Measurements from ENCODE around the gene ZNF511. TPM values are rescaled to one million over a fixed set of nuclear protein-coding genes. Genes with fewer than 3 reads are reported as not detected.

ZNF511 gene
- polyA plus RNA-seq, 1 donor from 2014 or later = 17.6 TPM

- H3K27ac ChIP-seq (ENCODE audit: low read length) = no peak overlapping the region
- no peaks in the 10 kb centered on the region for H3K9me3 ChIP-seq (ENCODE audit: low read length)
- no peaks in the 10 kb centered on the region for H3F3A ChIP-seq (ENCODE audit: insufficient read depth, low read length, poor library complexity, severe bottlenecking)
- no peaks in the 10 kb centered on the region for H3K79me2 ChIP-seq (replicated peaks; ENCODE audit: insufficient read depth, low read length)
- no peak overlapping the region for H2AFZ ChIP-seq (ENCODE audit: low read depth, low read length)
- no peaks in the 10 kb centered on the region for H3K36me3 ChIP-seq (ENCODE audit: insufficient read depth, low read length)
- no peak for TF ChIP-seq REST (IDR thresholded peaks at IDR 0.05; ENCODE audit: borderline replicate concordance)
- TF ChIP-seq POLR2AphosphoS5 (IDR thresholded peaks at IDR 0.05) = no peak
- TF ChIP-seq EZH2 (IDR thresholded peaks at IDR 0.05; ENCODE audit: borderline replicate concordance, insufficient read depth, low read length, poor library complexity, severe bottlenecking) = no peak
- TF ChIP-seq MXI1 (conservative IDR thresholded peaks at IDR 0.05; ENCODE audit: poor library complexity, severe bottlenecking) = no peak
- no peak for TF ChIP-seq SMC3 (conservative IDR thresholded peaks at IDR 0.05; ENCODE audit: poor library complexity)
- TF ChIP-seq EP300 (conservative IDR thresholded peaks at IDR 0.05; ENCODE audit: poor library complexity, severe bottlenecking) = no peak
- no peak for TF ChIP-seq RAD21 (conservative IDR thresholded peaks at IDR 0.05)
- TF ChIP-seq, protein P1, sequence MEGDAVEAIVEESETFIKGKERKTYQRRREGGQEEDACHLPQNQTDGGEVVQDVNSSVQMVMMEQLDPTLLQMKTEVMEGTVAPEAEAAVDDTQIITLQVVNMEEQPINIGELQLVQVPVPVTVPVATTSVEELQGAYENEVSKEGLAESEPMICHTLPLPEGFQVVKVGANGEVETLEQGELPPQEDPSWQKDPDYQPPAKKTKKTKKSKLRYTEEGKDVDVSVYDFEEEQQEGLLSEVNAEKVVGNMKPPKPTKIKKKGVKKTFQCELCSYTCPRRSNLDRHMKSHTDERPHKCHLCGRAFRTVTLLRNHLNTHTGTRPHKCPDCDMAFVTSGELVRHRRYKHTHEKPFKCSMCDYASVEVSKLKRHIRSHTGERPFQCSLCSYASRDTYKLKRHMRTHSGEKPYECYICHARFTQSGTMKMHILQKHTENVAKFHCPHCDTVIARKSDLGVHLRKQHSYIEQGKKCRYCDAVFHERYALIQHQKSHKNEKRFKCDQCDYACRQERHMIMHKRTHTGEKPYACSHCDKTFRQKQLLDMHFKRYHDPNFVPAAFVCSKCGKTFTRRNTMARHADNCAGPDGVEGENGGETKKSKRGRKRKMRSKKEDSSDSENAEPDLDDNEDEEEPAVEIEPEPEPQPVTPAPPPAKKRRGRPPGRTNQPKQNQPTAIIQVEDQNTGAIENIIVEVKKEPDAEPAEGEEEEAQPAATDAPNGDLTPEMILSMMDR (IDR thresholded peaks at IDR 0.05; ENCODE audit: poor library complexity, severe bottlenecking) = no peak
- no peak overlapping the region for H3K4me3 ChIP-seq (ENCODE audit: low read length)
- H3K4me2 ChIP-seq (ENCODE audit: low read length) = no peak overlapping the region
- H3K27me3 ChIP-seq (ENCODE audit: insufficient read depth, low read depth, low read length) = peaks cover 10% of the 10 kb centered on the region
- no peaks in the 10 kb centered on the region for H3K9me2 ChIP-seq (ENCODE audit: insufficient read depth, low read length)
- H3K9ac ChIP-seq (ENCODE audit: low read length) = no peak overlapping the region
- H4K20me1 ChIP-seq (ENCODE audit: insufficient read depth) = no peaks in the 10 kb centered on the region
Observed at GRCh38 chr10:133278577-133279265, 30.0 kb upstream of the ZNF511 start.

DNA sequence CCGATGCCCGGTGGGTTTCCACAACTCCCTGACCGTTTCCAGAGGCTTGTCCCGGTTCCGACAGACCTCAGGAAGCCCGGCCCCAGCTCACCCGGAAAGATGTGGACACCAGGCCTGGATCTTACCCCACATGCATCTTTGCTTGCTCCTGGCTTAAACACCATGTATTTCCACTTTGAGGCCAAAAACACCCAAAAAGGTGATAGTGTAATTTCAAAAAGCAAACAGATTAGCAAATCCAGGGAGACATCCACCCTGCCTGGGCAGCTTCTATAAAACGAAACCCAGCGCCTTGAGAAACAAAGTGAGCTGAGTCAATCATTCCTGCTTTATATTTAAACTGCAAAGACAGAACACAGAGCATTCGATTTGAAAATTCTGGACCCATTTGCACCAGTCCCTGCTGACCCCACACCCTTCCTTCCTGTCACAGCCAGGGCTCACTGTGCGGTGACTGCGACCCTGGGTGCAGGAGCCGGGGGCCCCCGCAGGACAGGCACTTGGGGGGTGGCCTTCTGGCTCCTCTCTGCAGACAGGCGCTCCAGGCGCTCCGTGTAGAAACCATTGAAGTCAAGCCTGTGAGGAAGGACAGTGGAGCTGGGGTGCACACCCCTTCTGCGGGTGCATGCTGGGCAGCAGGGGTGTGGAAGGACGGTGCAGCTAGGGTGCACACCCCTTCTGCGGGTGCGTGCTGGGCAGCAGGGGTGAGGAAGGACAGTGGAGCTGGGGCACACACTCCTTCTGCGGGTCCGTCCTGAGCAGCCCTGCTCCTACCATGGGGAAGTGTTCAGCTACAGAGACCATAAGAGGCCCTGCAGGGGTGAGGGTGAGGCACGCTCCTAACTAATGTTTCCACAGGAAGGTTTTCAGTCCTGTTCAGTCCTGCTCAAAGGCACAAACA, 29.1 kb upstream of the ZNF511 start:
- Histone ChIP-seq H2AFZ (ENCODE audit: low read depth, low read length) (no peak overlapping the region), H3K9me3 (ENCODE audit: low read length) (no peaks in the 10 kb centered on the region), H3K27ac (ENCODE audit: low read length) (no peak overlapping the region), H3K27me3 (ENCODE audit: insufficient read depth, low read depth, low read length) (peaks cover 10% of the 10 kb centered on the region), H3K4me2 (ENCODE audit: low read length) (no peak overlapping the region), H3K4me3 (ENCODE audit: low read length) (no peak overlapping the region), H3K79me2 (replicated peaks; ENCODE audit: insufficient read depth, low read length) (no peaks in the 10 kb centered on the region), H3K36me3 (ENCODE audit: insufficient read depth, low read length) (no peaks in the 10 kb centered on the region), H3F3A (ENCODE audit: insufficient read depth, low read length, poor library complexity, severe bottlenecking) (no peaks in the 10 kb centered on the region), H4K20me1 (ENCODE audit: insufficient read depth) (no peaks in the 10 kb centered on the region), H3K9me2 (ENCODE audit: insufficient read depth, low read length) (no peaks in the 10 kb centered on the region), H3K9ac (ENCODE audit: low read length) (no peak overlapping the region)
- TF ChIP-seq MXI1 (conservative IDR thresholded peaks at IDR 0.05; ENCODE audit: poor library complexity, severe bottlenecking) (no peak), RAD21 (conservative IDR thresholded peaks at IDR 0.05) (no peak), EP300 (conservative IDR thresholded peaks at IDR 0.05; ENCODE audit: poor library complexity, severe bottlenecking) (no peak), EZH2 (IDR thresholded peaks at IDR 0.05; ENCODE audit: borderline replicate concordance, insufficient read depth, low read length, poor library complexity, severe bottlenecking) (no peak), POLR2AphosphoS5 (IDR thresholded peaks at IDR 0.05) (no peak), TAF1 (IDR thresholded peaks at IDR 0.05; ENCODE audit: low read depth) (no peak), REST (IDR thresholded peaks at IDR 0.05; ENCODE audit: borderline replicate concordance) (no peak), SMC3 (conservative IDR thresholded peaks at IDR 0.05; ENCODE audit: poor library complexity) (no peak)
- TF ChIP-seq, protein P1 (IDR thresholded peaks at IDR 0.05; ENCODE audit: poor library complexity, severe bottlenecking) = no peak

All from neural cell (in vitro differentiated cells).